GM23338 (cell line): ENCODE data around the gene NENF. TPM values are rescaled to one million over a fixed set of nuclear protein-coding genes. Genes with fewer than 3 reads are reported as not detected.

ENCODE experiments used
- ATAC-seq: fragments of 200-7000 bp; cut with Tn5 transposase; 3 replicates; pipeline ENCODE4 v1.9.1; 2020
- DNase-seq: peaks from one replicate; pipeline ENCODE4 v3.0.0-alpha.2; 2015; ENCODE audit warnings: low spot score
- H2AFZ ChIP-seq: fragments of 200-600 bp; sonication (generic); 2 replicates; pipeline ENCODE4 v1.8.0; 2016; ENCODE audit warnings: antibody characterized with exemption, mild to moderate bottlenecking, moderate library complexity
- H3F3A ChIP-seq: fragments of 200-600 bp; sonication (generic); replicated peaks from 2 replicates; pipeline ENCODE4 v1.8.0; 2017; ENCODE audit warnings: antibody characterized with exemption, mixed run types, low read depth
- H3K27ac ChIP-seq: fragments of 200-600 bp; sonication (generic); 2 replicates; pipeline ENCODE4 v1.6.1; 2016; ENCODE audit warnings: low read depth
- H3K27me3 ChIP-seq: fragments of 200-600 bp; sonication (generic); 2 replicates; pipeline ENCODE4 v1.8.0; 2016; ENCODE audit warnings: mild to moderate bottlenecking, mixed run types, moderate library complexity; ENCODE audit not compliant: insufficient read depth
- H3K36me3 ChIP-seq: fragments of 200-600 bp; sonication (generic); 2 replicates; pipeline ENCODE4 v1.8.0; 2016; ENCODE audit warnings: mild to moderate bottlenecking; ENCODE audit not compliant: insufficient read depth
- H3K4me1 ChIP-seq: fragments of 200-600 bp; sonication (generic); 2 replicates; pipeline ENCODE4 v1.8.0; 2016; ENCODE audit warnings: mild to moderate bottlenecking, moderate library complexity; ENCODE audit not compliant: insufficient read depth
- H3K4me2 ChIP-seq: fragments of 200-600 bp; sonication (generic); 2 replicates; pipeline ENCODE4 v1.7.1; 2017; ENCODE audit warnings: mixed run types
- H3K4me3 ChIP-seq: fragments of 200-600 bp; sonication (generic); 2 replicates; pipeline ENCODE4 v1.6.1; 2016; ENCODE audit warnings: mixed run types
- H3K79me2 ChIP-seq: fragments of 200-600 bp; sonication (generic); replicated peaks from 2 replicates; pipeline ENCODE4 v1.8.0; 2017; ENCODE audit warnings: mild to moderate bottlenecking; ENCODE audit not compliant: insufficient read depth
- H3K9me2 ChIP-seq: fragments of 200-600 bp; sonication (generic); 2 replicates; pipeline ENCODE4 v1.8.0; 2017; ENCODE audit not compliant: insufficient read depth
- H4K20me1 ChIP-seq: fragments of 200-600 bp; sonication (generic); replicated peaks from 2 replicates; pipeline ENCODE4 v1.8.0; 2017; ENCODE audit warnings: mild to moderate bottlenecking; ENCODE audit not compliant: insufficient read depth
- H3K27ac Mint-ChIP-seq: 2 replicates; pipeline ENCODE4 v1.8.0; 2020; ENCODE audit warnings: inconsistent platforms, mild to moderate bottlenecking, moderate library complexity, mixed read lengths
- H3K27me3 Mint-ChIP-seq: 3 replicates; pipeline ENCODE4 v1.8.0; 2022; ENCODE audit warnings: low read depth, mild to moderate bottlenecking, moderate library complexity, mixed read lengths, inconsistent platforms; ENCODE audit not compliant: insufficient read depth, poor library complexity
- H3K36me3 Mint-ChIP-seq: 3 replicates; pipeline ENCODE4 v1.8.0; 2021; ENCODE audit warnings: low read depth, mild to moderate bottlenecking, inconsistent platforms, moderate library complexity, mixed read lengths
- H3K4me1 Mint-ChIP-seq: 3 replicates; pipeline ENCODE4 v1.8.0; 2020; ENCODE audit warnings: mild to moderate bottlenecking, inconsistent platforms, mixed read lengths
- H3K4me3 Mint-ChIP-seq: 3 replicates; pipeline ENCODE4 v1.8.0; 2021; ENCODE audit warnings: moderate library complexity, mild to moderate bottlenecking, inconsistent platforms, mixed read lengths
- H3K9me3 Mint-ChIP-seq: 3 replicates; pipeline ENCODE4 v1.8.0; 2020; ENCODE audit warnings: moderate library complexity, mild to moderate bottlenecking, inconsistent platforms, mixed read lengths
- CREB1 ChIP-seq: fragments of 250-450 bp; sonication (Bioruptor Pico); IDR thresholded peaks from 2 replicates; pipeline ENCODE4 v1.5.0; 2020; ENCODE audit warnings: low read depth, mild to moderate bottlenecking, moderate library complexity
- CTCF ChIP-seq, 2 experiments: fragments of 200-600 bp in 1 of 2; sonication (generic) in 1 of 2; conservative IDR thresholded peaks; 2 replicates each; pipeline versions ENCODE4 v1.5.1 to v1.6.1; 2016 to 2017; ENCODE audit warnings: antibody characterized with exemption in 2 of 2, low read depth in 2 of 2, mild to moderate bottlenecking in 2 of 2, moderate library complexity in 1 of 2
- ETS1 ChIP-seq: IDR thresholded peaks from 2 replicates; pipeline ENCODE4 v1.6.1; 2016; ENCODE audit warnings: antibody characterized with exemption
- POLR2AphosphoS5 ChIP-seq: IDR thresholded peaks from 2 replicates; pipeline ENCODE4 v1.6.1; 2016; ENCODE audit warnings: antibody characterized with exemption, low read depth
- ZNF331 ChIP-seq: fragments of 250-450 bp; sonication (Bioruptor Pico); IDR thresholded peaks from 2 replicates; pipeline ENCODE4 v1.5.0; 2020; ENCODE audit warnings: low read depth, mild to moderate bottlenecking, moderate library complexity
- ZNF462 ChIP-seq: fragments of 250-450 bp; sonication (Bioruptor Pico); IDR thresholded peaks from 2 replicates; pipeline ENCODE4 v1.5.0; 2020; ENCODE audit warnings: mild to moderate bottlenecking, moderate library complexity
- polyA plus RNA-seq: library from polyadenylated mRNA; unstranded; fragments of >200 nt; fragmentation: Nextera tagmentation; extraction: Ambion mirVana; gene quantifications from 2 replicates; pipeline ENCODE4 v1.2.1, GENCODE V29; 2016
- total RNA-seq: library from RNA; depleted of rRNA; stranded (reverse); fragments of >200 nt; shearing (Covaris generic); gene quantifications from 2 replicates; pipeline ENCODE4 v1.2.3, GENCODE V29; 2014

The NENF gene
- total and polyA plus RNA-seq, 2 experiments from 2014 or later, result 27.6 to 60.7 TPM

GRCh38 chr1:212458817-212459216, 26.1 kb downstream of the NENF start (continued):
- TF ChIP-seq ZNF462 (CRISPR knock-in tag) (no peak), CREB1 (CRISPR knock-in tag) (no peak), CTCF (conservative IDR thresholded peaks at IDR 0.05; ENCODE audit: low read depth in 2 of 2) (no peak), ZNF331 (no peak)

GRCh38 chr1:212459656-212460055, 26.9 kb downstream of the NENF start:
- Histone ChIP-seq H3K9me2 (no peaks in the 10 kb centered on the region), H3K36me3 (no peaks in the 10 kb centered on the region), H2AFZ (no peak overlapping the region), H3K27ac (no peak overlapping the region), H3K4me1 (peaks cover 7% of the 10 kb centered on the region), H3K79me2 (no peaks in the 10 kb centered on the region), H3F3A (no peaks in the 10 kb centered on the region), H3K4me2 (no peak overlapping the region), H4K20me1 (no peaks in the 10 kb centered on the region), H3K4me3 (no peak overlapping the region), H3K27me3 (no peaks in the 10 kb centered on the region)
- Mint-ChIP-seq H3K9me3 (peaks cover 3% of the 10 kb centered on the region; the same call in 1 of the 3 replicates), H3K27me3 (peaks cover 10% of the 10 kb centered on the region), H3K4me1 (peaks cover 22% of the 10 kb centered on the region), H3K27ac (no peak overlapping the region), H3K4me3 (no peak overlapping the region), H3K36me3 (no peaks in the 10 kb centered on the region)
- DNase-seq (no peak), ATAC-seq (no peak)
- TF ChIP-seq ZNF462 (CRISPR knock-in tag), result no peak
- no peak for TF ChIP-seq ETS1
- no peak for TF ChIP-seq POLR2AphosphoS5
- TF ChIP-seq ZNF331, result no peak
